ENCODE measurements around the gene LYPD6B. TPM values are rescaled to one million over a fixed set of nuclear protein-coding genes. Genes with fewer than 3 reads are reported as not detected.
A peak's percentile ranks its signal among the peaks of the same experiment; 100 is the strongest.

The LYPD6B gene
- total RNA-seq, 1 experiment from 2014 or later, result not detected

- TF ChIP-seq EZH2 (IDR thresholded peaks at IDR 0.05; ENCODE audit: borderline replicate concordance, low read depth, low read length, poor library complexity, severe bottlenecking), result no peak
- TF ChIP-seq CTCF (conservative IDR thresholded peaks at IDR 0.05; ENCODE audit: low read depth, low read length), result no peak
- H3K27me3 ChIP-seq (replicated peaks; ENCODE audit: insufficient read depth, low read depth, low read length, poor library complexity), result no peaks in the 10 kb centered on the region
- H3K36me3 ChIP-seq (ENCODE audit: insufficient read depth, low read length, poor library complexity, severe bottlenecking), result no peaks in the 10 kb centered on the region
- CTCF ChIA-PET, result no interaction called here
- H3K9me3 ChIP-seq (ENCODE audit: low read depth, low read length, poor library complexity, severe bottlenecking), result peaks cover 4% of the 10 kb centered on the region
- intact Hi-C loops (cut with micrococcal nuclease; ENCODE audit: unreplicated experiment), result no loop called here
- H3K4me1 ChIP-seq (ENCODE audit: insufficient read depth, low read length, poor library complexity, severe bottlenecking), result peaks cover 4% of the 10 kb centered on the region
- no TSS peak for BruUV-seq (replicated peaks)
- no peak overlapping the region for H3K4me3 ChIP-seq (ENCODE audit: low read depth, low read length, poor library complexity, severe bottlenecking)
- POLR2A ChIA-PET (ENCODE audit: low non-redundant PET), result no interaction called here
- no peak for DNase-seq (ENCODE audit: low spot score)
- no peak overlapping the region for H3K27ac ChIP-seq (ENCODE audit: low read depth, low read length, poor library complexity, severe bottlenecking)
Measured at GRCh38 chr2:149175956-149176355, 137.5 kb downstream of the LYPD6B start.

- no TSS peak for BruUV-seq (replicated peaks)
- Histone ChIP-seq H3K4me3 (ENCODE audit: low read depth, low read length, poor library complexity, severe bottlenecking) (no peak overlapping the region), H3K36me3 (ENCODE audit: insufficient read depth, low read length, poor library complexity, severe bottlenecking) (no peaks in the 10 kb centered on the region), H3K4me1 (ENCODE audit: insufficient read depth, low read length, poor library complexity, severe bottlenecking) (peaks cover 11% of the 10 kb centered on the region), H3K9me3 (ENCODE audit: low read depth, low read length, poor library complexity, severe bottlenecking) (no peaks in the 10 kb centered on the region), H3K27me3 (replicated peaks; ENCODE audit: insufficient read depth, low read depth, low read length, poor library complexity) (no peaks in the 10 kb centered on the region), H3K27ac (ENCODE audit: low read depth, low read length, poor library complexity, severe bottlenecking) (no peak overlapping the region)
- CTCF ChIA-PET, result no interaction called here
- TF ChIP-seq EZH2 (IDR thresholded peaks at IDR 0.05; ENCODE audit: borderline replicate concordance, low read depth, low read length, poor library complexity, severe bottlenecking), result no peak
- no peak for TF ChIP-seq CTCF (conservative IDR thresholded peaks at IDR 0.05; ENCODE audit: low read depth, low read length)
- intact Hi-C loops (cut with micrococcal nuclease; ENCODE audit: unreplicated experiment), result no loop called here
- DNase-seq (ENCODE audit: low spot score), result no peak
- POLR2A ChIA-PET (ENCODE audit: low non-redundant PET), result no interaction called here
Measured at GRCh38 chr2:149178612-149179011, 140.1 kb downstream of the LYPD6B start.

DNA sequence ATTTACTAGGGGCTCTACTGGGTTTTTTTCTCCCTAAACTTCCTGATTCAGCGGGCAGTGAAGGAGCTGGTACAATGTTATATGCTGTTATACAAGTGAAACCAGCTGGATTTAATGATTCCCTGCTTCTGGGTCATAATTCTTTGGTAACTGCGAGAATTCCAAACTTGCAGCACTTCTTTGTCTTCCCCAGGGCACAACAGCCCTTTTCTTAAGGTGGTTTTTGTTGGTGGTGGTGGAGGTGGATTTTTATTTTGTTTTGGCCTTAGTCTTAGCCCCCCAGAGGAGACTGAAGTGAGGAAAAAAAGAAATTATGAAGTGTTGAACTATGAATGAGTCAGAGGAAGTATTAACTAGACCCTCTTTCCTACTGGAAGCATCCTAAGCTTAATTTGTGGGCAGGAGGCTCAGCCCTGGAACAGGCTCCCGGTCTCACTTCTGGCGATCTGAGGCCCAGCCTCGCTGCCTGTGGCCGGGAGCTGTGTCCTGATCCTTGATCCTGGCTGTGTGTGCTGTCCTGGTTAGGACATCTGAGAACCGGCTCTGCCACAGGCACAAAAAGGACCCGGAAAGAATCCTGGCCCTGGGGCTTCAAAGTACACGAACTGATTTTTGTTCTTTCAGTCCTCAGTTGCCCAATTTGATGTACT, 141.9 kb downstream of the LYPD6B start:
- no peak overlapping the region for H3K27ac ChIP-seq (ENCODE audit: low read depth, low read length, poor library complexity, severe bottlenecking)
- no peak overlapping the region for H3K4me3 ChIP-seq (ENCODE audit: low read depth, low read length, poor library complexity, severe bottlenecking)
- BruUV-seq (replicated peaks), result no TSS peak
- TF ChIP-seq CTCF (conservative IDR thresholded peaks at IDR 0.05; ENCODE audit: low read depth, low read length) (no peak), EZH2 (IDR thresholded peaks at IDR 0.05; ENCODE audit: borderline replicate concordance, low read depth, low read length, poor library complexity, severe bottlenecking) (no peak)
- H3K27me3 ChIP-seq (replicated peaks; ENCODE audit: insufficient read depth, low read depth, low read length, poor library complexity), result no peaks in the 10 kb centered on the region
- CTCF ChIA-PET, result no interaction called here
- no peaks in the 10 kb centered on the region for H3K9me3 ChIP-seq (ENCODE audit: low read depth, low read length, poor library complexity, severe bottlenecking)
- POLR2A ChIA-PET (ENCODE audit: low non-redundant PET), result no interaction called here
- peak; percentile 11 for DNase-seq (ENCODE audit: low spot score)
- H3K36me3 ChIP-seq (ENCODE audit: insufficient read depth, low read length, poor library complexity, severe bottlenecking), result no peaks in the 10 kb centered on the region
- peaks cover 20% of the 10 kb centered on the region for H3K4me1 ChIP-seq (ENCODE audit: insufficient read depth, low read length, poor library complexity, severe bottlenecking)
- intact Hi-C loops (cut with micrococcal nuclease; ENCODE audit: unreplicated experiment), result no loop called here

Measured in A673 (cell line).